WERI-Rb-1 (cell line): ENCODE results near the gene SRRM2.

Experiments
- DNase-seq: peaks from one replicate; pipeline ENCODE4 v3.0.0-alpha.2; 2020
- H3K27ac ChIP-seq: fragments of 250-450 bp; sonication (Bioruptor Pico); 2 replicates; pipeline ENCODE4 v1.5.1; 2020; ENCODE audit warnings: mild to moderate bottlenecking, moderate library complexity
- H3K27me3 ChIP-seq: fragments of 250-450 bp; sonication (Bioruptor Pico); 2 replicates; pipeline ENCODE4 v1.5.1; 2021; ENCODE audit warnings: mild to moderate bottlenecking, low read depth, moderate library complexity; ENCODE audit not compliant: insufficient read depth, severe bottlenecking
- H3K36me3 ChIP-seq: fragments of 250-450 bp; sonication (Bioruptor Pico); 2 replicates; pipeline ENCODE4 v1.5.1; 2020; ENCODE audit warnings: mild to moderate bottlenecking, moderate library complexity
- H3K4me3 ChIP-seq: 2 replicates; pipeline ENCODE4 v1.5.1; 2011; ENCODE audit warnings: low read depth, mild to moderate bottlenecking, control low read depth, low read length
- H3K9me3 ChIP-seq: fragments of 250-450 bp; sonication (Bioruptor Pico); 2 replicates; pipeline ENCODE4 v1.5.1; 2021; ENCODE audit warnings: mild to moderate bottlenecking, moderate library complexity; ENCODE audit not compliant: severe bottlenecking
- TF ChIP-seq, protein P1 (sequence below): IDR thresholded peaks from 2 replicates; pipeline ENCODE4 v1.5.1; 2011; ENCODE audit warnings: low read depth, mild to moderate bottlenecking, control low read depth, inconsistent platforms, low read length

SRRM2 gene

DNA sequence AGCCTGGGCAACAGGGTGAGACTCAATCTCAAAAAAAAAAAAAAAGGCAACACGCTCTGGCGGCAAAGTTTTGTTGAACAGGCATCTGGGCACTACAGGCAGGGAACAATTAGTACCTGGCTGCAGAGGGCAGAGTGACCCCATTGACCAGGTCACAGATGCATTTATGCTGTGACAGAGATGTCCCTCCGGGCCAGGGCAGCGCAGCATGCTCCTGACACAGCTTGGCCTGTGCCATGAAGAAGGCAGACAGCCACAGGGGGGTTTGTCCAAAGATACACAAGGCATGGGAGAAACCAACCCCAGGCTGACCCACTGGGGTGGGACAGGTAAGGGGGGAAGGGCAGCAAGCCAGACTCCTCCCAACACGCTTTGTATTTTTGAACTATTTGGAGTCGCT lies 7.7 kb upstream of the SRRM2 start:
- peaks cover 4% of the 10 kb centered on the region for H3K36me3 ChIP-seq
- no peak overlapping the region for H3K4me3 ChIP-seq
- H3K27ac ChIP-seq, result no peak overlapping the region
- H3K9me3 ChIP-seq, result no peaks in the 10 kb centered on the region
- no peak for DNase-seq
- TF ChIP-seq, protein P1, sequence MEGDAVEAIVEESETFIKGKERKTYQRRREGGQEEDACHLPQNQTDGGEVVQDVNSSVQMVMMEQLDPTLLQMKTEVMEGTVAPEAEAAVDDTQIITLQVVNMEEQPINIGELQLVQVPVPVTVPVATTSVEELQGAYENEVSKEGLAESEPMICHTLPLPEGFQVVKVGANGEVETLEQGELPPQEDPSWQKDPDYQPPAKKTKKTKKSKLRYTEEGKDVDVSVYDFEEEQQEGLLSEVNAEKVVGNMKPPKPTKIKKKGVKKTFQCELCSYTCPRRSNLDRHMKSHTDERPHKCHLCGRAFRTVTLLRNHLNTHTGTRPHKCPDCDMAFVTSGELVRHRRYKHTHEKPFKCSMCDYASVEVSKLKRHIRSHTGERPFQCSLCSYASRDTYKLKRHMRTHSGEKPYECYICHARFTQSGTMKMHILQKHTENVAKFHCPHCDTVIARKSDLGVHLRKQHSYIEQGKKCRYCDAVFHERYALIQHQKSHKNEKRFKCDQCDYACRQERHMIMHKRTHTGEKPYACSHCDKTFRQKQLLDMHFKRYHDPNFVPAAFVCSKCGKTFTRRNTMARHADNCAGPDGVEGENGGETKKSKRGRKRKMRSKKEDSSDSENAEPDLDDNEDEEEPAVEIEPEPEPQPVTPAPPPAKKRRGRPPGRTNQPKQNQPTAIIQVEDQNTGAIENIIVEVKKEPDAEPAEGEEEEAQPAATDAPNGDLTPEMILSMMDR, result no peak
- no peaks in the 10 kb centered on the region for H3K27me3 ChIP-seq

DNA sequence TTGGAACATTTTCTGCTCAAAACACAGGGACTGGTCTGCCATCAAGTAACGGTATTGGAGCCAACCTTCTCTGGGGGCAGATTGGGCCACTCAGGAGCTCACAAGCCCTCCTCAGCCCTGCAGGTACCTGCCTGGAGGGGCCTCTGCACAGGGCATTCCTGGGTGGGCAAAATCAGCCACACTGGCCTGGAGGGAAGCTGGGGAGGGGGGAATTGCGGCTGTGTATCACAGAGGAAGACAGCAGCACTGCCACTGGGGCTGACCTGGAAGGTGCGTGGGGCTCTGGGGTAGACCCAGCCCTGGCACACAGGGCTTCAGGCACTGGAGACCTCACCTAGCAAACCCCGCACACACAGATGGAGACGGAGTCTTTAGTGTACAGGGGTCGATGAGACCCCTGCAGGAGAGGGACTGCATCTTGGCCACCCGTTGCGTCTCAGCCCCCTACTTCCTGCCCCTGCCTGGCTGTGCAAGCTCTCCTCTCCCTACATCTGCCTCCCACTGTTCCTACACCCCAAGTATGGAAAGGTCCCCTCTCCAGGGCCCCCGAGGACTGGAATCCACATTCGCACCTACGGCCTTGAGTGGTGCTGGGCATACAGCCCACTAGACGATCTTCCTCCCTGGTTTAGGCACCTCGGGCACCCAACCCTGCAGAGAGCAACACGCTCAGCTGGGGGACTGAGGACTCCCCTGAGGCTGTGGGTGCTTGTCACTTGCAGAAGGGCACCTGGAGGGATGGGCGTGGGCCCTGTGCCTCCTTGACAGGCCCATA lies 7.1 kb upstream of the SRRM2 start:
- H3K4me3 ChIP-seq, result no peak overlapping the region
- peaks cover 7% of the 10 kb centered on the region for H3K36me3 ChIP-seq
- DNase-seq, result no peak
- TF ChIP-seq, protein P1, result no peak
- no peak overlapping the region for H3K27ac ChIP-seq
- H3K9me3 ChIP-seq, result no peaks in the 10 kb centered on the region
- no peaks in the 10 kb centered on the region for H3K27me3 ChIP-seq

DNA sequence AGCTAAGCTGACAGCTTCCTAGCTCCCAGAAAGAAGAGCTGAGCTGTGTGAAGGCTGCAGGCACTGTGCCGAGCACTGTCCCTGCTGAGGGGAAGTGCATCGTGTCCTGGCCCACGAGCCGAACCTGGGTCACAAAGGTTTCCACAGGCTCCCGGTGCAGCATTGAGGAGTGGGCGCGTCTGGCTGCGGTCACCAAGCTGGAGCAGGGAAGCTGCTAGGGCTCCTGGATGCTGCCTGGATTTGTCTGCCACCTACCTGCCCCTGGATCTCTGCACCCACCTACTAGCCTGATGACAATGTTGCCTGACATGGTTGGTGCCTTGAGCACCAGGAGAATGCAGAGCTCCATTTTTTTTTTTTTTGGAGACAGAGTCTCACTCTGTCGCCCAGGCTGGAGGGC lies 6.5 kb upstream of the SRRM2 start:
- no peak overlapping the region for H3K4me3 ChIP-seq
- H3K27ac ChIP-seq, result no peak overlapping the region
- H3K9me3 ChIP-seq, result no peaks in the 10 kb centered on the region
- TF ChIP-seq, protein P1, result no peak
- no peak for DNase-seq
- H3K36me3 ChIP-seq, result peaks cover 7% of the 10 kb centered on the region
- H3K27me3 ChIP-seq, result no peaks in the 10 kb centered on the region

DNA sequence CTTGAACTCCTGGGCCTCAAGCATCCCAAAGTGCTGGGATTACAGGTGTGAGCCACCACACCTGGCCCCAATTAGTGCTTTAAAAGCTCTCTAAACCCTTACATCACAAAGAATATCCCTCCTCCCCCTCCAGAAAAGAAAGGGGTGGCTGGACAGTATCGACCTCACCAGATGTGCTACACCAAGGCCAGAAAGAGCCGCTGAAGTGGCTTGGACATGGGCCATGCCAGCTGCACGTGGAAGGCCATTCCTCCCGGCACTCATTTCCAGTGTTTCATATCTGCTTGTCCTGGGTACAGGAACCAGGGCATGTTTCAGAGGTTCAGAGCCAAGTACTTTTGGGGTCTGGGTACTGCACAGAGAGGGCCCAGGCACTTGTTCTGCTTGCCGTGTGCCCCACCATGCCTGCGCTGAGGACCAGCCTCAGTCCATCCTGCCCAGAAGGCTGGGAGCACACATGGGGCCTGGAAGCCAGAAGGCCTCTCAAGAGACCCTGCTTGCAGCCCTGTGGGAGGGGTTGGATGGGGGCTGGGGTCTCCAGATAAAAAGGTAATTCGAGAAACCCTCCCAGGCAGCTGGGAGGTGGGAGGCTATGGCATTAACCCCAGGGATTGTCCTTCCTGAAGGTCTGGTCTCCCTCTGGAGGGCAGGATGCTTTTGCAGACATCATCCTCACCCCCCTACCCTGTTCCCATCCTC lies 3.5 kb upstream of the SRRM2 start:
- DNase-seq, result no peak
- TF ChIP-seq, protein P1, result no peak
- Histone ChIP-seq H3K27ac (no peak overlapping the region), H3K4me3 (no peak overlapping the region), H3K9me3 (no peaks in the 10 kb centered on the region), H3K27me3 (no peaks in the 10 kb centered on the region), H3K36me3 (peaks cover 17% of the 10 kb centered on the region)

- Histone ChIP-seq H3K4me3 (no peak overlapping the region), H3K27ac (no peak overlapping the region), H3K36me3 (peaks cover 22% of the 10 kb centered on the region), H3K27me3 (no peaks in the 10 kb centered on the region), H3K9me3 (no peaks in the 10 kb centered on the region)
- TF ChIP-seq, protein P1, result no peak
- DNase-seq, result no peak
Observed at GRCh38 chr16:2749476-2749875, 3.0 kb upstream of the SRRM2 start.
